ENCODE measurements around the gene ATP8B3. TPM values are rescaled to one million over a fixed set of nuclear protein-coding genes. Genes with fewer than 3 reads are reported as not detected.

Gene ATP8B3
- total and polyA plus RNA-seq, 3 donors from 2014 or later = 33.2 to 84.2 (median 38.0) TPM

DNA sequence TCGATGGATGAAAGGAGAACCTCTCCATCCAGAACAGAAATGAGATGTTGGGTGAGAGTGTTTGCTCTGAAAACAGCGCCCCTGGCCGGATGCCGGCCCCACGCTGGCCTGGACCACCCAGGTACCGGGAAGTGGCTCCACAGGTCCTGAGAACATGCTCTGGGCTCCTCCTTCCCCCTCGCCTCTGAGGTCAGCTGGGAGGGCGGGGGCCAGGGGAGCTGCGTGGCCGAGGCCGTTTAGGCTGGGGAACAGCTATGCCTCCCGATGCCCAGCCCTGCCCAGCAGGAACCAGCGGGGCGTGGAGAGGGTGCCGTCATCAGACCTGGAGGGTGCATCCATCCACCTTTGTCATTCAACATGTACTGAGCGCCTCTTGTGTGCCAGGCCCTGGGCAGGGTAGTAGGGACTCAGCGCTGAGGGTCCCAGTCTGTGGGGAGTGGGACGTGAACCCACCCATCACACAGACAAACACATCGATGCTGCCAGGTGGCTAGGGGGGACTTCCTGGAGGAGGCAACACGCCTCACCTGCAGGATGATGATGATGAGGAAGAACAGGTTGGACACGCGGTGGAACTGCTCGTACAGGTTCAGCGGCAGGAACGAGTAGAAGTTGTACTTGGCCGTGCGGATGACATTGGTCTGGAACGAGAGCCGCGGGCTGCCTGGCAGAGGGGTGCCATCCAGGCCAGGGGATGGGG, 4.2 kb downstream of the ATP8B3 start:
- Histone ChIP-seq H3K36me3 (ENCODE audit: low read depth, missing control alignments) (no peaks in the 10 kb centered on the region), H3K27ac (no peak overlapping the region), H3K9me3 (no peaks in the 10 kb centered on the region), H3K4me1 (peaks cover 3% of the 10 kb centered on the region), H3K4me3 (no peak overlapping the region), H3K27me3 (no peaks in the 10 kb centered on the region)
- 75 to 89% methylated on average over 24 to 30 of the region's 30 CpGs for WGBS, 2 donors
- no peak for DNase-seq
- intact Hi-C loops (cut with DNase I; ENCODE audit: low total_unique reads) = no loop called here
- no peak for TF ChIP-seq POLR2A (IDR thresholded peaks at IDR 0.05)
- TF ChIP-seq, protein P1, sequence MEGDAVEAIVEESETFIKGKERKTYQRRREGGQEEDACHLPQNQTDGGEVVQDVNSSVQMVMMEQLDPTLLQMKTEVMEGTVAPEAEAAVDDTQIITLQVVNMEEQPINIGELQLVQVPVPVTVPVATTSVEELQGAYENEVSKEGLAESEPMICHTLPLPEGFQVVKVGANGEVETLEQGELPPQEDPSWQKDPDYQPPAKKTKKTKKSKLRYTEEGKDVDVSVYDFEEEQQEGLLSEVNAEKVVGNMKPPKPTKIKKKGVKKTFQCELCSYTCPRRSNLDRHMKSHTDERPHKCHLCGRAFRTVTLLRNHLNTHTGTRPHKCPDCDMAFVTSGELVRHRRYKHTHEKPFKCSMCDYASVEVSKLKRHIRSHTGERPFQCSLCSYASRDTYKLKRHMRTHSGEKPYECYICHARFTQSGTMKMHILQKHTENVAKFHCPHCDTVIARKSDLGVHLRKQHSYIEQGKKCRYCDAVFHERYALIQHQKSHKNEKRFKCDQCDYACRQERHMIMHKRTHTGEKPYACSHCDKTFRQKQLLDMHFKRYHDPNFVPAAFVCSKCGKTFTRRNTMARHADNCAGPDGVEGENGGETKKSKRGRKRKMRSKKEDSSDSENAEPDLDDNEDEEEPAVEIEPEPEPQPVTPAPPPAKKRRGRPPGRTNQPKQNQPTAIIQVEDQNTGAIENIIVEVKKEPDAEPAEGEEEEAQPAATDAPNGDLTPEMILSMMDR (IDR thresholded peaks at IDR 0.05) = no peak

DNA sequence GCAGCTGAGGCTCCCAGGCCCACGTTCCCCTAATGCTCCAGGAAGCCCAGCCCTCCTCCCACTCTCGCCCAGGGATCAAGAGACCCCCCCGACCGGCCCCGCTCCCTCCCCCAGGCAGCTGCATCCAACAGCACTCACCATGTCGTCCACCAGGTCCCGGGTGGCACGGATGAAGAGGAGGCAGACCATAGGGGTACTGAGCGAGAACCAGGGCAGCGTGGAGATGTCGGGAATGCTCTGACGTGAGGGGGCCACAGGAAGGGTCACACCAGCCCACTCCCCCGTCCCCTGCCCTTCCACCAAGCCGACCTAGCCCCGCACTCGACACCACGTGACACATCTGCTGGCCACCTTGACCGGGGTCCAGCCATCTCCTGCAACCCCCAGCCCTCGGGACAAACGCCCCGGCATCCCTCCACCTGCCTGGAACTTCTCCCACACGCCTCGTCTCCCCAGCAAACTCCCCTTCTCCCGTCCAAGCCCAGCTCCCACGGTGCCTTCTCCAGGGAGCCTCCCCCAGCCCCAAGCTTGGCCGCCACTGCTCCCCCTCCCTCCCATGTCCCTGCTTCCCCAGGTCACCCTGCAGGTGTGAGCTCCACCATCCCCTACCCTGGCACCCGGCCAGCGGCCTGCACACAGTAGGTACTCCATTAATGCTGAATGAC, 4.9 kb downstream of the ATP8B3 start:
- Histone ChIP-seq H3K27me3 (no peaks in the 10 kb centered on the region), H3K36me3 (ENCODE audit: low read depth, missing control alignments) (no peaks in the 10 kb centered on the region), H3K27ac (no peak overlapping the region), H3K4me3 (no peak overlapping the region), H3K4me1 (no peaks in the 10 kb centered on the region), H3K9me3 (no peaks in the 10 kb centered on the region)
- intact Hi-C loops (cut with DNase I; ENCODE audit: low total_unique reads) = no loop called here
- no peak for TF ChIP-seq POLR2A (IDR thresholded peaks at IDR 0.05)
- TF ChIP-seq, protein P1 (IDR thresholded peaks at IDR 0.05) = no peak
- WGBS, 2 donors = 64 to 68% methylated on average over 20 to 28 of the region's 28 CpGs
- DNase-seq = no peak

DNA sequence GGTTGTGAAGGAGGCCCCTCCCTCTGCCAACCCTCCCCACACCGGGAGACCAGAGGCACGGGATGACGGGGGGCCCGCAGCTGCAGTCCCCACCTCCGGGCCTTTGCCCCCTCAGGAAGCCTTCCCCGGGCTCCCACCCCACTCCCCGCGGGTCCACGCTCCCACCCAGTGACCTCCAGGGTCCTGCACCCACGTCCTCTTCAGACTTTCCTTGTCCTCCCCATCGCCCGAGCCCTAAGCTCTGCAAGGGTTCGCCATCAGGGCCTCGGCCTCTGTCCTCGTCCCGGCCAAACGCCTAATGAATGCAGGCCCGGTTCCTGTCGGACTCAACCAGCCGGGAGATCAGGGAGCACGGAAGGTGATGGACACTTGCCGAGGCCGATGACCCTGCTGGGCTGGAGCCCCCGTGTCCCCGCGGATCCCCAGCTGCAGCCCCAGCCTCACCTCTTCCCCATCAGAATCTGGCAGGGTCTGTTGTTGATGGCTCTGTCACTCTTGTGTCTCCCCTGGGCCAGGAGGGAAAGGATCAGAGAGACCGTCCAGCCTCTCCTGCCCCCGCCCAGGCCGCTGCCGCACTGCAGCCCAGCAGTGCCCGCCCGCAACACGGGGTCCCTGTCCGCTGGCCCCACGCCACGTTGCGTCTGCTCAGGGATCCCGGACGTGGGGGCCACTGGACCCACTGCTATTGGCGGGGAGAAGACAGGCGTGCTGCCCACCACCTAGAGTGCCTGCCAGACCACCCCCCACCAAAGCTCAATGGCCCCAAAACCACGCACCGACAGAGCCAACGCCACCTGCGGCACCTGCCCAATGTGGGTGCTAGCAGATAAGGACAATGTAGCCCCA, 5.7 kb downstream of the ATP8B3 start:
- intact Hi-C loops (cut with DNase I; ENCODE audit: low total_unique reads) = no loop called here

DNA sequence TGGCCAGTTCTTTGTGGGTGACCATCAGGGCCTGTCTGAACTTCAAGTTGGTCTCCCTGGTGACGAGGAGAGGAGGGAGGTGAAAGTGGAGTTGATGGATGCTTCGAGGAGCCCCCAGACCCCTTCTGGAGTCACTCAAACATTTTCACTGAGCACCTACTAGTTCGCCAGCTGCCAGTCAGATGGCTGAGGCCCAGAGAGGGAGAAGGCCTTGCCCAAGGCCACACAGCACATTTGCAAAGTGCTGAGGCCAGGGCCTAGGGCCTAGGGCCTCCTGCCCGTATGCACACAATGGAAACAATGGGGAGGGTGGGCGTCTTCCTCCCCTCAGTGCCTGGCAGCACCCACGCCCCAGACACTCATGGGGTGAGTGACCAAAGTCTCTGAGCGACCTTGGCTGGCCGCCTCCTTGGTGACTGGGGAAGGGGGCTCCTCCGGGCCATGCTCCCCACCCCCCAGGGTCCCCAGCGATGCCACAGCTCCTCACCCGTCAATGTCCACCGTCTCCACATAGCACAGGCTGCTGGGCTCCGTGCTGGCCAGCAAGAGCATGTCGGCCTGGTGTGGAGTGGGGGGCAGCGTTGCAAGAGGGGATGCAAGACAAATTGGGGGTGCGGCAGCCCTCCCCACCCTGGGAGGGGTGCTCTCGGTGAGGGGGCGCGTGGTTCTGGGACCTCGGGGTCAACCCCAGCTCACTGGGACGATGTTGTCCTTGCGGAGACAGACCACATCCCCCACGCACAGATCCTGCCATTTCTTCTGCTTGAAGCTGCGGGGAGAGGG, 6.5 kb downstream of the ATP8B3 start:
- Histone ChIP-seq H3K36me3 (ENCODE audit: low read depth, missing control alignments) (no peaks in the 10 kb centered on the region), H3K4me3 (no peak overlapping the region), H3K27ac (no peak overlapping the region), H3K27me3 (no peaks in the 10 kb centered on the region), H3K4me1 (no peaks in the 10 kb centered on the region), H3K9me3 (no peaks in the 10 kb centered on the region)
- 85 to 91% methylated on average over 13 to 22 of the region's 24 CpGs for WGBS, 2 donors
- no peak for DNase-seq
- no peak for TF ChIP-seq POLR2A (IDR thresholded peaks at IDR 0.05)
- TF ChIP-seq, protein P1 (IDR thresholded peaks at IDR 0.05) = no peak
- intact Hi-C loops (cut with DNase I; ENCODE audit: low total_unique reads) = no loop called here

More for the DNA sequence above, 5.7 kb downstream of the ATP8B3 start:
- TF ChIP-seq POLR2A (IDR thresholded peaks at IDR 0.05) = no peak
- TF ChIP-seq, protein P1 (IDR thresholded peaks at IDR 0.05) = no peak
- no peaks in the 10 kb centered on the region for H3K4me1 ChIP-seq
- H3K4me3 ChIP-seq = no peak overlapping the region
- H3K9me3 ChIP-seq = no peaks in the 10 kb centered on the region
- no peaks in the 10 kb centered on the region for H3K36me3 ChIP-seq (ENCODE audit: low read depth, missing control alignments)
- no peaks in the 10 kb centered on the region for H3K27me3 ChIP-seq
- no peak overlapping the region for H3K27ac ChIP-seq
- WGBS, 2 donors = 86 to 88% methylated on average over 12 to 45 of the region's 45 CpGs
- no peak for DNase-seq

Data from testis (tissue), 3 donors.